OCI-LY1 (cell line): ENCODE measurements around the gene TBXAS1.

Experiments
- EZH2 ChIP-seq: fragments of 200-600 bp; sonication (generic), shearing (Covaris generic); IDR thresholded peaks from 2 replicates; pipeline ENCODE4 v1.8.0; 2017; ENCODE audit warnings: borderline replicate concordance, mixed run types, mild to moderate bottlenecking, antibody characterized with exemption, low read length, moderate library complexity, mixed read lengths
- TF ChIP-seq, protein P1 (sequence below): fragments of 200-600 bp; sonication (generic), shearing (Covaris generic); IDR thresholded peaks from 2 replicates; pipeline ENCODE4 v1.5.1; 2017; ENCODE audit warnings: mild to moderate bottlenecking, antibody characterized with exemption, low read length, moderate library complexity, mixed read lengths

DNA sequence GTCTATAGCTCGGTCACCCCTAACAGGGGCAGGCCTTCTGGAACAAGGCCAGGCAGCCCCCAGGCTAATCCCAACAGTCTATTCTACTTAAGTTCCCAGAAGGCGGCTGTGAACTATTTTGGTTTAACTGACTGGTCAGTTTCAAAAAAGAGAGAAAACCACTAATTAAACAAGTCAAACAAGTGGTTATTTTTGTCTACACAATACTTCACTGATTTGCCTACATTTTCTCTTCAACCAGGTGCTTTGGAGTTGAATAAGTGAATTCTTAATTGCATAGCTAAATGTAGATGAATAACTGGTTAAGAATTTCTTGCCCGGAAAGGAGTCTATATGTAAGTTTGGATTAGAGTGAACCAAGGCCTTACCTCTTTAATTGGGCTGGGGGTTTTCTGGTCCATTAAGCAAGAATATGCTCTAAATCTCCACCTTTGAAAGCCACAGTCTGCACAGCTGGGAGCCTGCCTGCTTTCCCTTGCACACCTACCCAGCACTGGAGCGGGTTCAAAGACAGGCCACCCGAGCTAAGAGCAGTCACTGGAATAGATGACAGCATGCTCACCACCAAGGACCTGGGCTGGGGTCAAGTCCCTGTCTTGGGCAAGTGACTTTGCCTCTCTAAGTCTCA, 70.4 kb downstream of the TBXAS1 start:
- TF ChIP-seq, protein P1, sequence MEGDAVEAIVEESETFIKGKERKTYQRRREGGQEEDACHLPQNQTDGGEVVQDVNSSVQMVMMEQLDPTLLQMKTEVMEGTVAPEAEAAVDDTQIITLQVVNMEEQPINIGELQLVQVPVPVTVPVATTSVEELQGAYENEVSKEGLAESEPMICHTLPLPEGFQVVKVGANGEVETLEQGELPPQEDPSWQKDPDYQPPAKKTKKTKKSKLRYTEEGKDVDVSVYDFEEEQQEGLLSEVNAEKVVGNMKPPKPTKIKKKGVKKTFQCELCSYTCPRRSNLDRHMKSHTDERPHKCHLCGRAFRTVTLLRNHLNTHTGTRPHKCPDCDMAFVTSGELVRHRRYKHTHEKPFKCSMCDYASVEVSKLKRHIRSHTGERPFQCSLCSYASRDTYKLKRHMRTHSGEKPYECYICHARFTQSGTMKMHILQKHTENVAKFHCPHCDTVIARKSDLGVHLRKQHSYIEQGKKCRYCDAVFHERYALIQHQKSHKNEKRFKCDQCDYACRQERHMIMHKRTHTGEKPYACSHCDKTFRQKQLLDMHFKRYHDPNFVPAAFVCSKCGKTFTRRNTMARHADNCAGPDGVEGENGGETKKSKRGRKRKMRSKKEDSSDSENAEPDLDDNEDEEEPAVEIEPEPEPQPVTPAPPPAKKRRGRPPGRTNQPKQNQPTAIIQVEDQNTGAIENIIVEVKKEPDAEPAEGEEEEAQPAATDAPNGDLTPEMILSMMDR = no peak
- no peak for TF ChIP-seq EZH2
